CD4-positive, alpha-beta T cell treated with Interferon gamma for 1 hour (primary cell): ENCODE measurements around the gene RAMP2.

Source experiments
- DNase-seq: peaks from one replicate; pipeline ENCODE4 v3.0.0-alpha.2; 2020

Gene RAMP2

GRCh38 chr17:42796066-42796758 lies 35.2 kb downstream of the RAMP2 start:
- DNase-seq, result no peak

GRCh38 chr17:42797067-42798007 lies 36.3 kb downstream of the RAMP2 start:
- DNase-seq, result no peak

- DNase-seq, result no peak
These were observed 37.0 kb downstream of the RAMP2 start for GRCh38 chr17:42798011-42798382.

DNA sequence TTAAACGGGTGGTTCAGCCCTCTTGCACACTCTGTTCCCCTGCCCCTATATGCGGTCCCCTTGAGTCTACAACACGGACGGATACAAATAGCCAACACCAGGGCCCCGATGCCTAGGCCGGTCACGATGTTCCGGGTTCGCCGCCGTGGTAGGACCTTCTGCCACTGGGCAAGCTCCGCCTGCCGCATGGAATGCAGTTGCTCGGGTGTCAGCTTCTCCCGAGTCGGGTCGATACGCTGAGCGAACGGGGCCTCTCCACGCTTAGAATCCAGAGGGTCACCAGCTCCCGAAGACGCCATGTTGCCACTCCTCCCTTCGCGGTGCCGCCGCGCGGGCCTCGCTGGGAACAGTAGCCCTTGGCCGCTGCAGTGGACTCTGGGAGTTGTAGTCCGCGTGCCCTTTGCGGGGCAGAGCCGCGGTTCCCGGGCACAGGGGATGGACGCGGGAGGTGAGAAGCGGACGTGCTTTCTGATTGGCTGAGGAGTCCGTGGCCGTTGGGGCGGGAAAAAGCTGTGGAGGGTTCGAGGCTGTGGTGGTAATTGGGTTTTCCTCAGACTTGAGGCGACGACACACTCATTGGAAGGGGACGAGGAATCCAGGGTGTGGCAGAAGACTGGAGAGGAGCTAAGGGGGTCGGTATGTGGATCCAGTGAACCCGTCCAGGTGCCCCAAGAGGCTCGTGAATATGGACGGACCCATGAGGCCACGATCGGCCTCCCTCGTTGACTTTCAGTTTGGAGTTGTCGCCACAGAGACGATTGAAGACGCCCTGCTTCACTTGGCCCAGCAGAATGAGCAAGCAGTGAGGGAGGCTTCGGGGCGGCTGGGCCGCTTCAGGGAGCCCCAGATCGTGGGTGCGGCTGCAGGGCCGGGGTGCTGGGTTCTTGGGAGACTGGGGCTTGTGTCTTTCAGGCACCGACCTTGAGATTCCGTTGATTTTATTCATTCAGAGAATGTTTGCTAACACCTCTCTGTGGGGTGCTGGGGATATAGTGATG lies 37.7 kb downstream of the RAMP2 start, which contains the start of the genes CNTD1 and COA3:
CNTD1 (plus strand) TSS at position 479 of the 998 bp plus-strand sequence; CDS start at position 686, 207 bp downstream.
COA3 (minus strand) TSS at position 322 of the 998 bp plus-strand sequence; CDS start at position 299, 23 bp downstream.
- DNase-seq, result peak; percentile 73

DNA sequence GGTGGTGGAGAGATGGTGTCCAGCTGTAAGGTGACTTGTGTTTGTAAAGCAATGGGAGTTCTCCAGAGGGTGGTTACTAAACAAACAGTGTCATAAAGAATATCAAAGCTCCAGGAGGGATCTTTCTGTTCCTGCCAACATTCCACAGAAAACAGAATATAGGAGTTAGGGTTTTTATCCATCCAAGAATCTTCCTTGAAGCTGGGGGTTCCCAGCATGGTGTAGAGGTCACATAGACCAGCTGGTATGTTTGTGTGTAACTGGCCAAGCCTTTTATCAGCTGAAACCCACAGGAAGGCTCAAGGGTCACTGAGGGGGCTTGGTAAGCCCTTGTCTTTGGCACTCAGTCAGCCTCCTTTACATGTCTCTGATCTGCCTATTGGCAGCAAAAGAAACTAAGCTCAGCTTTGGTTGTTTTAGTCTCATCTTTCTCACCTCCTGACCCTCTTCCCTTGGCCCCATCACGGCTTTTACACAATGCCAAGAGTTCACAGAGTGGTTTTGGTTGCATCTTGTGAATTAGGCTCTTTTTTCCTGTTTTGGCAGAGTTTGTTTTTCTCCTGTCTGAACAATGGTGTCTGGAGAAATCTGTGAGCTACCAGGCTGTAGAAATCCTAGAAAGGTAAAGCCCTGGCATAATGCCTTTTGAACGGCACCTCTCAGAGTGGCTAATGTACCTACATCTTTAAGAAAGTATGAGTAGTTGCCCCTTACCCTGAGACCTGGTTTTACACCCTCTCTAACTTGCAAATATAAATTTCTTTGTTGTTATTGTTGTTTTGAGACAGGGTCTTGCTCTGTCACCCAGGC lies 42.3 kb downstream of the RAMP2 start:
- no peak for DNase-seq

DNA sequence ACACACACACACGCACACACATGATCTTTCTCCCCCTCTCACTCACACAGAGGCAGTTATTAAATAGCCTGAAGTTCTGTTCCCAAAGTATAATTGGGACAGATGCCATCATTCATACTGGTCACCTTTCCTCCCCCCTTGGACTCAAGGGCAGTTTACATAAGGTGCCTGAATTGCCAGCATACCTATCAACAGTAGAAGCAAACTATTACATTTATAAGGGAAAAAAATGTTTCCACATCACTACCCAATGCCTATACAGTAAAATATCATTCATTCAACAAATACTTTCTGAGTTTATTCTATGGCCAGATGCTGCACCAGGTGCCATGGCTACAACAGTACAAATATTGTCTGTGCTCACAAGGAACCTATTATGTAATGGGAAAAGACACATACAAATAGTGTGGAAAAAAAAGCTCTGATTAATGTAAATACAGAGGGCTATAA lies 43.9 kb downstream of the RAMP2 start:
- no peak for DNase-seq

GRCh38 chr17:42806249-42806648 lies 45.2 kb downstream of the RAMP2 start:
- no peak for DNase-seq

- no peak for DNase-seq
These were observed 48.2 kb downstream of the RAMP2 start for GRCh38 chr17:42809250-42809649.
